GM12878 (cell line): Measurements from ENCODE around the gene TBL3. TPM values are rescaled to one million over a fixed set of nuclear protein-coding genes. Genes with fewer than 3 reads are reported as not detected.

ENCODE experiments used
- ATAC-seq: fragments of 200-7000 bp; cut with Tn5 transposase; 3 replicates; pipeline ENCODE4 v1.9.1; 2020; ENCODE audit warnings: mild to moderate bottlenecking, moderate library complexity
- BruUV-seq: library from RNA; stranded (reverse); fragments of 400-500 nt; replicated peaks from 2 replicates; lab custom pipeline; 2021; lab: Mats Ljungman, UMichigan
- CTCF ChIA-PET: fragments of 300-600 bp; sonication (Branson Sonifier 250); formaldehyde crosslinking; extraction: SDS; loops from one replicate; lab custom pipeline; 2021; ENCODE audit warnings: inconsistent platforms; lab: Yijun Ruan, JAX
- POLR2A ChIA-PET: fragments of 350-600 bp; formaldehyde crosslinking; extraction: SDS; loops from one replicate; lab custom pipeline; 2021; ENCODE audit warnings: inconsistent platforms; lab: Charles Lee
- RAD21 ChIA-PET: fragments of 300-600 bp; sonication (Branson Sonifier 250); formaldehyde crosslinking; loops from one replicate; lab custom pipeline; 2023; ENCODE audit warnings: antibody characterized with exemption; ENCODE audit not compliant: unreplicated experiment; lab: Charles Lee
- SMC1A ChIA-PET: fragments of 300-600 bp; sonication (Branson Sonifier 250); formaldehyde crosslinking; loops from one replicate; lab custom pipeline; 2023; ENCODE audit not compliant: unreplicated experiment, uncharacterized antibody; lab: Charles Lee
- DNase-seq: peaks from one replicate; pipeline ENCODE4 v3.0.0-alpha.2; 2011; ENCODE audit warnings: low read depth, low spot score
- FAIRE-seq: peaks from 3 replicates; lab custom pipeline; 2011; peaks lifted over from hg19 to GRCh38; lab: Jason Lieb, UNC
- H2AFZ ChIP-seq: 2 replicates; pipeline ENCODE4 v1.6.0; 2011; ENCODE audit warnings: low read depth, low read length, control low read depth; ENCODE audit not compliant: control insufficient read depth
- H3K27ac ChIP-seq: 2 replicates; pipeline ENCODE4 v1.5.1; 2011; ENCODE audit warnings: control low read depth; ENCODE audit not compliant: control insufficient read depth, insufficient read depth
- H3K27me3 ChIP-seq, 2 experiments: replicated peaks in 1 of 2; 2 replicates each; pipeline versions ENCODE4 v1.6.0 to v1.6.1; 2011; ENCODE audit warnings: low read length in 1 of 2; ENCODE audit not compliant: control insufficient read depth in 2 of 2, insufficient read depth in 2 of 2
- H3K36me3 ChIP-seq, 2 experiments: 2 replicates each; pipeline ENCODE4 v1.5.1; 2011; ENCODE audit warnings: low read length in 1 of 2; ENCODE audit not compliant: control insufficient read depth in 2 of 2, insufficient read depth in 2 of 2
- H3K4me1 ChIP-seq: 2 replicates; pipeline ENCODE4 v1.6.1; 2011; ENCODE audit warnings: mild to moderate bottlenecking, low read length, moderate library complexity, mixed read lengths; ENCODE audit not compliant: control insufficient read depth, insufficient read depth
- H3K4me2 ChIP-seq: 2 replicates; pipeline ENCODE4 v1.6.0; 2011; ENCODE audit warnings: control low read depth; ENCODE audit not compliant: control insufficient read depth, insufficient read depth
- H3K4me3 ChIP-seq: fragments of 200-600 bp; sonication (generic); 2 replicates; pipeline ENCODE4 v1.5.1; 2016
- H3K79me2 ChIP-seq: 2 replicates; pipeline ENCODE4 v1.6.0; 2011; ENCODE audit warnings: low read length; ENCODE audit not compliant: control insufficient read depth, insufficient read depth
- H3K9ac ChIP-seq: 2 replicates; pipeline ENCODE4 v1.8.0; 2011; ENCODE audit warnings: low read length, control low read depth, mixed read lengths; ENCODE audit not compliant: control insufficient read depth, insufficient read depth
- H3K9me3 ChIP-seq: replicated peaks from 3 replicates; pipeline ENCODE4 v1.5.1; 2011; ENCODE audit warnings: mild to moderate bottlenecking, low read length; ENCODE audit not compliant: control insufficient read depth, insufficient read depth
- H4K20me1 ChIP-seq: 2 replicates; pipeline ENCODE4 v1.6.0; 2011; ENCODE audit not compliant: control insufficient read depth, insufficient read depth
- BHLHE40 ChIP-seq, 2 experiments: fragments of 450-650 bp in 1 of 2; IDR thresholded peaks; 2 replicates each; pipeline ENCODE4 v1.6.1; 2011 to 2017; ENCODE audit warnings: low read depth in 2 of 2, borderline replicate concordance in 1 of 2, improper control_type of control experiment in 1 of 2, low read length in 1 of 2, mild to moderate bottlenecking in 1 of 2
- CBFB ChIP-seq: IDR thresholded peaks from 2 replicates; pipeline ENCODE4 v1.6.1; 2016; ENCODE audit warnings: antibody characterized with exemption, low read depth
- POLR2A ChIP-seq: IDR thresholded peaks from 2 replicates; pipeline ENCODE4 v1.6.1; 2011; ENCODE audit warnings: low read depth, mild to moderate bottlenecking, low read length
- RAD51 ChIP-seq: fragments of 450-650 bp; IDR thresholded peaks from 2 replicates; pipeline ENCODE4 v1.6.1; 2016; ENCODE audit warnings: moderate library complexity, mild to moderate bottlenecking, inconsistent platforms
- WGBS: methylation state at CpG from one replicate; pipeline ENCODE4 v1.1.6; 2016; ENCODE audit warnings: low lambda C conversion rate; ENCODE audit not compliant: insufficient replicate concordance, insufficient coverage; ENCODE audit errors: missing lambda C conversion rate; 5-methylcytosine and 5-hydroxymethylcytosine counted together
- in situ Hi-C: fragments of 300-500 bp; cut with MboI; formaldehyde crosslinking; loops from 9 replicates; pipeline ENCODE4 v1.14.3; 2018; ENCODE audit warnings: mixed read lengths
- intact Hi-C: fragments of 100-400 bp; cut with micrococcal nuclease; formaldehyde crosslinking; loops from one replicate; pipeline ENCODE4 v1.14.2; 2022; ENCODE audit not compliant: unreplicated experiment
- polyA plus RNA-seq, 11 experiments: library from polyadenylated mRNA; depleted of rRNA in 4 of 11; unstranded in 6 of 11; stranded (reverse) in 5 of 11; fragments of >200 nt; fragmentation: Nextera tagmentation in 4 of 11; fragmentation: Illumina TruSeq in 1 of 11; extraction: Ambion mirVana in 4 of 11; extraction: Trizol in 1 of 11; gene quantifications; 1 replicate in 1 of 11; 2 replicates in 10 of 11; pipeline versions ENCODE4 v1.2.1 to v1.2.3, GENCODE V29; 2011 to 2016; ENCODE audit warnings: inconsistent platforms in 2 of 11, missing spikeins in 2 of 11, low read depth in 1 of 11
- total RNA-seq, 4 experiments: library from RNA; depleted of rRNA in 3 of 4; stranded (reverse); fragments of >200 nt in 3 of 4; fragmentation: Illumina TruSeq in 1 of 4; extraction: Trizol in 1 of 4; gene quantifications; 2 replicates each; pipeline versions ENCODE4 v1.2.1 to v1.2.3, GENCODE V29; 2013 to 2021

Gene TBL3
- total and polyA plus RNA-seq, 10 of the 15 experiments (the other 5 are each of a cell fraction or from before 2014, with no cell fraction given) = 1.2 to 101 (median 34.2) TPM

DNA sequence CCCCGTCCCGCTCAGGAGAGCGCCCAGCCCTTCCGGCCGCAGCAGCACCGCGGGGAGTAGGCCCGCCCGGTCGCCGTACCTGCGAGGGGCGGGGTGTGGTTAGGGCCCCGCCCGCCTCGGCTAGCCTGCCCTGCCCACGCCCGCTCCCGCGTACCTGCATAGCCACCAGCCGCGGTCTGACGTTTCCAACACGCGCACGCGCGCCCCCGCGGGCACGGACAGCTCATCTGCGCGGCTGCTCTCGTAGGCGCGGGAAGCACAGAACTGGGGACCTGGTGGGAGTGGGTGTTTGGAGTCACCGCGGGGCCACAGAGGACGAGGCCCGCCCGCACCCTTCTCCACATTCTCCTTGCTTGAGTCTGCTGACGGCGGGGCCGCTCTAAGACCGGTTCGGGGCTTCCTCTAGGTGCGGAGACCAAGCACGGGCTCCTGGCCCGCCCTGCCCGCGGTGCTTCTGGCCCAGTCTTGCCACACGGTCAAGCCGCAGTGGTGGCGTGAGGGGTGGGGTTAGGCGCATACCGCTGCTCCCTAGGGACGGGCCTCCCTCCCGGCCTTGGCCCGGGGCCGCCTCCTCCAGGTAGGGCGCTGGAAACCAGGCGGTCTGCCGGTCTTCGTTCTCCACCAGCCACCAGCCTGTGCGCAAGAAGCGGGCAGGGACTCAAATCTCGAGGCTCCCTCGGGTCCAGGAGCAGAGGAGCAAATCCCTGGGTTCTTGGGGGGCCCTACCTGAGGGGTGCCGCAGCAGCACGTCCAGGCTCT, 7.6 kb downstream of the TBL3 start (continued):
- no peak for TF ChIP-seq RAD51

DNA sequence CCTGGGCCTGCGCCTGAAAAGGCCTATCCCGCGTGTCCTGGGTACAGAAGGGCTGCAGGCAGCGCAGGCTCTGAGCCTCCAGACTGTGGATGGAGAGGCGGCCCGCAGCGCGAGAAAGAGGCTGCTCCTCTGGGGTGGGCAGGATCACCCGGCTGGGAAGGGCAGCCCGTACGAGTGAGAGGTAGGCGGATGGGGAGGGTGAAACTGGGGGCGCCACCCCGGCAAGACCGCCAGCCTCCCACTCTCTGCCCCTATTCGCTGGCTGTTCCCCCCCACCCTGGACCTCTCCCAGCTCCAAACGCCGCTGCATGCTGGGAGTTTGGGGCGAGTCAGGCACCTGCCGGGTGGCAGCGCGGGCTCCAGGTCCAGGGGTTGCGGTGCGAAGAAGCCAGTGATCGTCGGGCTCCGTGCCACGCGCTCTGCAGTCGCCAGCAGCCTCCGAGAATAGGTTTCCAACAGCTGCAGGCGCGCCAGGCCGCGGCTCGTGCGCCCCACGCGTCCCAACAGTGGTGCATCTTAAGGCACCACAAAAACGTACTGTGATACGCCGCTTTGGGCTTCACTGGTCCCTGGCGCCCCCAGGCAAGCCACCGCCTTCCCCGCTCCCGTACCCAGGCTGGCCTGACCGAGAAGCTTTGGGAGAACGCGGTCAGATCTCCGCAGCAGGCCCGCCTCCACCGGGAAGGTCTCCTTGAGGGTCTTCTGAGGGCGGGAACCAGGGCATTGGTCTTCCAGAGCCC, 8.3 kb downstream of the TBL3 start:
- WGBS = 22% methylated on average over 52 of the region's 53 CpGs
- DNase-seq (no peak), FAIRE-seq (no peak), ATAC-seq (no peak)
- TF ChIP-seq POLR2A (peak; percentile 2; the same call in 1 of the 2 replicates), BHLHE40 (IDR thresholded peaks at IDR 0.05; ENCODE audit: borderline replicate concordance in 1 of 2, low read depth in 2 of 2, low read length in 1 of 2) (0 out of 4 replicates have a peak, but pooled peaks of 1 of the 2 experiments have one; percentile 16), CBFB (no peak)
- Histone ChIP-seq H3K9me3 (no peaks in the 10 kb centered on the region), H3K79me2 (no peaks in the 10 kb centered on the region; the same call in none of the 2 replicates), H3K4me3 (no peak overlapping the region), H3K9ac (no peak overlapping the region), H2AFZ (no peak overlapping the region), H3K27ac (no peak overlapping the region), H4K20me1 (no peaks in the 10 kb centered on the region), H3K4me1 (peaks cover 18% of the 10 kb centered on the region), H3K27me3 (0 out of 4 replicates have a peak, but pooled peaks cover 0 to 5% of the 10 kb centered on the region in 2 experiments), H3K36me3 (peaks cover 0 to 28% of the 10 kb centered on the region in 2 experiments; a peak in 3 of 4 replicates), H3K4me2 (no peak overlapping the region)
- POLR2A ChIA-PET = interaction anchor here (2.1 to 3.0 kb wide), 3 partner anchors 11 to 24 kb away, joined by 5 to 25 read pairs (median 18); partner anchors contain the start of gene RPS2
- RAD21 ChIA-PET = interaction anchor here (1.1 to 2.6 kb wide), 3 partner anchors 8 to 161 kb away, joined by 4 to 12 read pairs (median 6); partner anchors contain the start of gene TBL3
- in situ Hi-C loops = no loop called here
- CTCF ChIA-PET = interaction anchor here (1.6 to 1.7 kb wide), 2 partner anchors 24 to 160 kb away, joined by 5 to 6 read pairs; no protein-coding TSS in a partner anchor
- no TSS peak for BruUV-seq
- intact Hi-C loops = no loop called here
- SMC1A ChIA-PET = interaction anchor here (1.6 kb wide), 1 partner anchor 28 kb away, joined by 5 read pairs; no protein-coding TSS in a partner anchor
